ENCODE measurements around the gene BRSK1. TPM values are rescaled to one million over a fixed set of nuclear protein-coding genes. Genes with fewer than 3 reads are reported as not detected.
A peak's percentile ranks its signal among the peaks of the same experiment; 100 is the strongest.

The BRSK1 gene
- total and polyA plus RNA-seq, 7 donors = 0.14 to 1.1 (median 0.77) TPM

DNA sequence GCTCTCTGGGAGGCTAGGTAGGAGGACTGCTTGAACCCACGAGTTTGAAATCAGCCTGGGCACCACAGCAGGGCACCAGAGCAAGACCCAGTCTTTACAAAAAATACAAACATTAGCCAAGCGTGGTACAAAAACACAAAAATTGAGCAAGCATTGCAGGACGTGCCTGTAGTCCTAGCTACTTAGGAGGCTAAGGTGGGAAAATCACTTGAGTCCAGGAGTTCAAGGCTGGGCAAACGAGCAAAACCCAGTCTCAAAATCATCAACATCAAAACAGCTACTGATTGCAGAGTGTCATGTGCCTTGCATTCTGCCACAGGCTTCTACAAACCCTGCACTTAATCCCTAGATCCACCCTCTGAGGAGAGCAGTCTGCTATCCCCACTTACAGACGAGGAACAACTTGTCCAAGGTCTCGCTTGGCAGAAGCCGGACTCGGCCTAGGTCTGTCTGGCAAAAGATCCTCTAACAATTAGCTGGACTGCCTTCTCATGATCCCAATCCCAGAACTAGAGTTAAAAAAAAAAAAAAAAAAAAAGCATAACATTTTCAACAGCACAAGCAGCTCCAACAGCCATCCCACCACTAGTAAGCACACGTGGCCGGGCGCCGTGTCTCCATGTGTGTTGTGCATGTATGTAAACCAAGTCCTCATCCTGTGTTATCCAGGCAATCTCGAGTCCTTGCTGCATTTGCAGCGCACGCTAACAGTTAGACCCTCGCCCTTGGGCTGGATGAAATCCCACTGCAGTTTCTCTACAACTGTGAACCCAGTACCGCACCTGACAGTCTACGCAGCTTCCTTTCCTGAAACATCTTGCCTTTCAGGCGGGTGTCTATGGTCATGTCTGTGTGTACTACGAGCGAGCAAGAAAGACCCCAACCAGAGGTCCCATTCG, 27.0 kb upstream of the BRSK1 start:
- DNase-seq (peak in 1 of 2 donors; percentile 19), ATAC-seq (no peak)
- Histone ChIP-seq H3K27ac (no peak overlapping the region), H3K4me3 (peak overlapping the region; percentile 92), H3K4me1 (peaks cover 62% of the 10 kb centered on the region), H3K27me3 (ENCODE audit: insufficient read depth in 3 of 3, low read length in 2 of 3) (no peaks in the 10 kb centered on the region), H3K36me3 (ENCODE audit: insufficient read depth in 1 of 2, low read depth in 1 of 2) (no peaks in the 10 kb centered on the region), H3K9me3 (no peaks in the 10 kb centered on the region)
- TF ChIP-seq, protein P1, sequence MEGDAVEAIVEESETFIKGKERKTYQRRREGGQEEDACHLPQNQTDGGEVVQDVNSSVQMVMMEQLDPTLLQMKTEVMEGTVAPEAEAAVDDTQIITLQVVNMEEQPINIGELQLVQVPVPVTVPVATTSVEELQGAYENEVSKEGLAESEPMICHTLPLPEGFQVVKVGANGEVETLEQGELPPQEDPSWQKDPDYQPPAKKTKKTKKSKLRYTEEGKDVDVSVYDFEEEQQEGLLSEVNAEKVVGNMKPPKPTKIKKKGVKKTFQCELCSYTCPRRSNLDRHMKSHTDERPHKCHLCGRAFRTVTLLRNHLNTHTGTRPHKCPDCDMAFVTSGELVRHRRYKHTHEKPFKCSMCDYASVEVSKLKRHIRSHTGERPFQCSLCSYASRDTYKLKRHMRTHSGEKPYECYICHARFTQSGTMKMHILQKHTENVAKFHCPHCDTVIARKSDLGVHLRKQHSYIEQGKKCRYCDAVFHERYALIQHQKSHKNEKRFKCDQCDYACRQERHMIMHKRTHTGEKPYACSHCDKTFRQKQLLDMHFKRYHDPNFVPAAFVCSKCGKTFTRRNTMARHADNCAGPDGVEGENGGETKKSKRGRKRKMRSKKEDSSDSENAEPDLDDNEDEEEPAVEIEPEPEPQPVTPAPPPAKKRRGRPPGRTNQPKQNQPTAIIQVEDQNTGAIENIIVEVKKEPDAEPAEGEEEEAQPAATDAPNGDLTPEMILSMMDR (IDR thresholded peaks at IDR 0.05) = no peak
- intact Hi-C loops (cut with DNase I) = no loop called here
- WGBS, 3 donors = 36 to 58% (median 44%) methylated on average over 22 of the region's 22 CpGs

DNA sequence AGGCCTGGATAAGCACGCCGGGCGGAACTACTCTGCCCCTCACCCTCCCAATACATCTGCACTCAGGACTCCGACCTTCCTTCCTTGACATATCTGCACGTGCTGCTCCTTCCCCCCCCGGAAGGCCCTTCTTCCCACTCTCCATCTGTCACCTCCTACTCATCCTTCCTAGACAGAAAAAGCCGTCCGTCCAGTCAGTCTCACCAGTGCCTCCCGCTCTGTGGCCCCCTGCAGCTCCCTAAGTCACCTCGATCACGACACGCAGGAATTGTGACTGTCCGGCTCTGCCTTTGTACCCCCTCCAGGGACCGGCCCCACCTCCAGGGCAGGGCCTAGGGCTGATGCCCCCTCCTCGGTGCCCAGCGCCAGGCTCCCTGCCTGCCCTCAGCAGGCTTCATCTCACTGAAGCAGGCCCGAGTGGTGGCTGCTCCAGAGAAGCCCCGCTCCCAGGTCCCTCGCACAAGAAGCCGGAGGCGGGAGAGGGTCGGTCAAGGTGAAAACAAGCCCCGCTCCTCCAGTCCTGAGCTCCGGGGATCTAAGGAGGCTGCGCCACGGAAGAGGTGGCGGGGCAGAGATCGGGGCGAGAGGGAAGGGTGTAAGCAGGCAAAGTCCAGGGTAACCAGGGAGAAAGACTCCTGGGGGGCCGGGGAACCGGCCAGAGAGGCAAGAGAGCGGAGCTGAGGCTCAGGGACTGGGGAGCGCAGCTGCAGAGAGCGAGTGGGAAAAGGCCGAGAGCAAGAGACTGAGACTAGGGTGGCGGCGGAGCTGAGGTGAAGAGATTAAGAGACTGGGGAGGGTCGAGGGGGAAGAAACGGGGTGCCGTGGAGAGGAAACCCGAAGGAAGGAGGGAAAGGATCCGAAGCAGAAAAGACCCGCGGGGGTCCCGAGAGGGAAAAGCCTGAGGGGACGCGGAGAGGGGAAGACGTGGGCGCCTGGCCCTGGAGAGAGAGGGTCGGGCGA, 26.1 kb upstream of the BRSK1 start:
- peaks cover 0 to 6% of the 10 kb centered on the region in 2 donors for H3K36me3 ChIP-seq (ENCODE audit: insufficient read depth in 1 of 2, low read depth in 1 of 2)
- TF ChIP-seq, protein P1 (IDR thresholded peaks at IDR 0.05) = no peak
- H3K27me3 ChIP-seq (ENCODE audit: insufficient read depth in 3 of 3, low read length in 2 of 3) = no peaks in the 10 kb centered on the region
- intact Hi-C loops (cut with DNase I) = no loop called here
- WGBS, 3 donors = 2 to 5% (median 4%) methylated on average over 41 to 51 of the region's 51 CpGs
- peaks cover 56% of the 10 kb centered on the region for H3K4me1 ChIP-seq
- H3K4me3 ChIP-seq = peak overlapping the region; percentile 92
- H3K9me3 ChIP-seq = no peaks in the 10 kb centered on the region
- DNase-seq (peak in 1 of 2 donors; percentile 52), ATAC-seq (no peak)
- H3K27ac ChIP-seq = peak overlapping the region; percentile 92

DNA sequence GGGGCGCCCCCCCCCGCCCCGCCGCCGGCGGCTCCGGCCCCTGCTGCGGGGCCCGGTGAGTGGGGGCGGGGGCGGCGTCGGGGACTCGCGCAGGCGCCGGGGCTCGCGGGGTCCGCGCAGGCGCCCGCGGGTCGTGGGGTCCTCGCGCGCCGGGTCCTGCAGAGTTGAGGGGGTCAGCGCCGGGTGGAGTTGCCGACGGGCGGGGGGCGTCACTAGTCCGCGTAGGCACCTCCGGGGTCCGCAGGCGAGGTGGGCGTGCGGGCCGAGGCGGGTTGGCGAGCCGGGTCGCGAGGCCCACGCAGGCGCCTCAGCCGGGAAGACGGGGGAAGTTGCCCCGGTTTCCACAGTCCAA, 25.3 kb upstream of the BRSK1 start:
- DNase-seq = no peak
- no peaks in the 10 kb centered on the region for H3K9me3 ChIP-seq
- TF ChIP-seq, protein P1 (IDR thresholded peaks at IDR 0.05) = no peak
- H3K27ac ChIP-seq = peak overlapping the region; percentile 92
- H3K4me3 ChIP-seq = peak overlapping the region; percentile 92
- ATAC-seq = peak; percentile 10 to 34 (median 24)
- no peaks in the 10 kb centered on the region for H3K27me3 ChIP-seq (ENCODE audit: insufficient read depth in 3 of 3, low read length in 2 of 3)
- H3K4me1 ChIP-seq = peaks cover 49% of the 10 kb centered on the region
- WGBS, 3 donors = 0 to 1% (median 1%) methylated on average over 16 to 52 of the region's 53 CpGs
- intact Hi-C loops (cut with DNase I) = no loop called here
- H3K36me3 ChIP-seq (ENCODE audit: insufficient read depth in 1 of 2, low read depth in 1 of 2) = peaks cover 0 to 7% of the 10 kb centered on the region in 2 donors

DNA sequence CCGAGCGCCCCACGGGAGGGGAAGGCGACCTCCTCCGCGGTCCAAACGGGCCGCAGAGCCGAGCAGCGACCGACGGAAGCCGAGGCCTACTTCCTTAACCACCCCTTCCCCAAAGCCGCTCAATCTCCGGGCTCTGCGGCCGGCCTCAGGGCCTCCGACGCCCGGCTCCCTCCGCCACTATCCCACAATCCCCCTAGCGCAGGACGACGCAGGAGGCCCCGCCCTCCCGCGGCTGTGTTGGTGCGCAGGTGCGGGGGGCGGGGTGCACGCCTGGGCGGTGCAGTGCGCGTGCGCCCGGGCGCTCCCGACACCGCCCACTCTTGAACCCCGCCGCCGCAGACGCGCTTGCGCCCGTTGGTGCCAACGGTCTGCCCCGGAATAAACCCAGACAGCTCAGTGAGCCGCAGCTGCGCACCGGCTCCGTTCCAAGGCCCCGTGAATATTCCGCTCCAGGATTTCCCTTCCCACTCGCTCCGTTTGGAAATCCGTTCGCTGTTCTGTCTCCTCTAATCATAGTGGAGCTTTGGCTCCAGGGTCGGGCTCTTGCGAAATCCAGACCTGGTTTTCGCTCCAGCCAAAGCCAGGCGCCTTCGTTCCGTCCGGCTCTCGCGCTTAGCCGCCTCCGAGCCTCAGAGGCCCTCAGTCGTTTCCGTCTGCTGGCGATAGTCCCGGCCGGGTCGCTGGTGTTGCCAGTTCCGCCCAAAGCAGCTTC, 24.8 kb upstream of the BRSK1 start, which contains the start of gene PPP6R1:
TSS of gene PPP6R1 (minus strand) at position 190 of the 712 bp plus-strand sequence. CDS start 11,914 bp downstream, outside the sequence.
- Histone ChIP-seq H3K27me3 (ENCODE audit: insufficient read depth in 3 of 3, low read length in 2 of 3) (no peaks in the 10 kb centered on the region), H3K9me3 (no peaks in the 10 kb centered on the region), H3K4me1 (peaks cover 45% of the 10 kb centered on the region), H3K36me3 (ENCODE audit: insufficient read depth in 1 of 2, low read depth in 1 of 2) (peaks cover 0 to 7% of the 10 kb centered on the region in 2 donors), H3K27ac (peak within 1 kb of the TSS; percentile 92), H3K4me3 (peak within 1 kb of the TSS; percentile 92)
- ATAC-seq (peak; percentile 95 to 96 (median 96)), DNase-seq (peak; percentile 98 to 99)
- intact Hi-C loops (cut with DNase I) = no loop called here
- TF ChIP-seq, protein P1 (IDR thresholded peaks at IDR 0.05) = no peak
- 0% methylated on average over 61 to 76 of the region's 76 CpGs for WGBS, 3 donors
